ENCODE data around the gene CXCR2.
"Not testable (repeated sequence)": the region's sequence is repeated elsewhere in the genome, so short reads cannot be mapped to it uniquely, and the experiment has no call there.

Gene CXCR2

GRCh38 chr2:218130377-218130776 is 4.5 kb downstream of the CXCR2 start:
- DNase-seq (ENCODE audit: low read depth), result no peak

- DNase-seq (ENCODE audit: low read depth), result no peak
Observed at GRCh38 chr2:218130822-218131221, 5.0 kb downstream of the CXCR2 start.

- no peak for DNase-seq (ENCODE audit: low read depth)
Observed at GRCh38 chr2:218137514-218137913, 11.7 kb downstream of the CXCR2 start.

GRCh38 chr2:218138047-218138446 is 12.2 kb downstream of the CXCR2 start:
- no peak for DNase-seq (ENCODE audit: low read depth)

- no peak for DNase-seq (ENCODE audit: low read depth)
Observed at GRCh38 chr2:218145124-218145523, 19.3 kb downstream of the CXCR2 start.

- DNase-seq (ENCODE audit: low read depth), result no peak
Observed at GRCh38 chr2:218146056-218146455, 20.2 kb downstream of the CXCR2 start.

- no peak for DNase-seq (ENCODE audit: low read depth)
Observed at GRCh38 chr2:218149098-218149497, 23.3 kb downstream of the CXCR2 start.

- DNase-seq (ENCODE audit: low read depth), result no peak
Observed at GRCh38 chr2:218149848-218150440, 24.1 kb downstream of the CXCR2 start.

- no peak for DNase-seq (ENCODE audit: low read depth)
Observed at GRCh38 chr2:218152172-218152571, 26.3 kb downstream of the CXCR2 start.

- no peak for DNase-seq (ENCODE audit: low read depth)
Observed at GRCh38 chr2:218152777-218153176, 26.9 kb downstream of the CXCR2 start.

- DNase-seq (ENCODE audit: low read depth), result no peak
Observed at GRCh38 chr2:218155953-218156479, 30.2 kb downstream of the CXCR2 start.

GRCh38 chr2:218161644-218162043 is 35.8 kb downstream of the CXCR2 start:
- DNase-seq (ENCODE audit: low read depth), result no peak

- DNase-seq (ENCODE audit: low read depth), result no peak
Observed at GRCh38 chr2:218162814-218163213, 37.0 kb downstream of the CXCR2 start.

GRCh38 chr2:218166791-218167190 is 41.0 kb downstream of the CXCR2 start, which contains the start of gene CXCR1:
TSS of gene CXCR1 (minus strand) at chr2:218166962. CDS start at chr2:218165211, 1,751 bp downstream.
- DNase-seq (ENCODE audit: low read depth), result peak; percentile 14

- no peak for DNase-seq (ENCODE audit: low read depth)
Observed at GRCh38 chr2:218168016-218168415, 42.2 kb downstream of the CXCR2 start.

- peak; percentile 64 for DNase-seq (ENCODE audit: low read depth)
Observed at GRCh38 chr2:218168635-218169462, 43.0 kb downstream of the CXCR2 start.

- no peak for DNase-seq (ENCODE audit: low read depth)
Observed at GRCh38 chr2:218169757-218170546, 44.1 kb downstream of the CXCR2 start.

GRCh38 chr2:218171744-218172143 is 45.9 kb downstream of the CXCR2 start:
- not testable (repeated sequence) for DNase-seq (ENCODE audit: low read depth)

- DNase-seq (ENCODE audit: low read depth), result no peak
Observed at GRCh38 chr2:218172845-218173244, 47.0 kb downstream of the CXCR2 start.

GRCh38 chr2:218179782-218180181 is 54.0 kb downstream of the CXCR2 start:
- no peak for DNase-seq (ENCODE audit: low read depth)

GRCh38 chr2:218180467-218181114 is 54.8 kb downstream of the CXCR2 start:
- no peak for DNase-seq (ENCODE audit: low read depth)

GRCh38 chr2:218184331-218184730 is 58.5 kb downstream of the CXCR2 start:
- no peak for DNase-seq (ENCODE audit: low read depth)
